Activated naive CD8-positive, alpha-beta T cell treated with anti-CD3 and anti-CD28 coated beads, Interleukin-2, amount 50 U/mL, for 24 hours (primary cell): ENCODE results near the gene RTP5.

Experiments
- ATAC-seq: fragments of 150-1000 bp; cut with Tn5 transposase; one replicate; pipeline ENCODE4 v1.10.0; 2021
- DNase-seq: peaks from one replicate; pipeline ENCODE4 v3.0.0; 2021
- H3K27ac Mint-ChIP-seq: one replicate; pipeline ENCODE4 v1.8.0; 2021; ENCODE audit warnings: mild to moderate bottlenecking, mixed read lengths
- H3K27me3 Mint-ChIP-seq: one replicate; pipeline ENCODE4 v1.8.0; 2021; ENCODE audit warnings: mixed read lengths
- H3K36me3 Mint-ChIP-seq: one replicate; pipeline ENCODE4 v1.8.0; 2021; ENCODE audit warnings: low read depth, mixed read lengths
- H3K4me1 Mint-ChIP-seq: one replicate; pipeline ENCODE4 v1.8.0; 2021; ENCODE audit warnings: mixed read lengths
- H3K4me3 Mint-ChIP-seq: one replicate; pipeline ENCODE4 v1.8.0; 2021; ENCODE audit warnings: mild to moderate bottlenecking, moderate library complexity, mixed read lengths
- H3K9me3 Mint-ChIP-seq: one replicate; pipeline ENCODE4 v1.8.0; 2021; ENCODE audit warnings: mixed read lengths

The RTP5 gene

DNA sequence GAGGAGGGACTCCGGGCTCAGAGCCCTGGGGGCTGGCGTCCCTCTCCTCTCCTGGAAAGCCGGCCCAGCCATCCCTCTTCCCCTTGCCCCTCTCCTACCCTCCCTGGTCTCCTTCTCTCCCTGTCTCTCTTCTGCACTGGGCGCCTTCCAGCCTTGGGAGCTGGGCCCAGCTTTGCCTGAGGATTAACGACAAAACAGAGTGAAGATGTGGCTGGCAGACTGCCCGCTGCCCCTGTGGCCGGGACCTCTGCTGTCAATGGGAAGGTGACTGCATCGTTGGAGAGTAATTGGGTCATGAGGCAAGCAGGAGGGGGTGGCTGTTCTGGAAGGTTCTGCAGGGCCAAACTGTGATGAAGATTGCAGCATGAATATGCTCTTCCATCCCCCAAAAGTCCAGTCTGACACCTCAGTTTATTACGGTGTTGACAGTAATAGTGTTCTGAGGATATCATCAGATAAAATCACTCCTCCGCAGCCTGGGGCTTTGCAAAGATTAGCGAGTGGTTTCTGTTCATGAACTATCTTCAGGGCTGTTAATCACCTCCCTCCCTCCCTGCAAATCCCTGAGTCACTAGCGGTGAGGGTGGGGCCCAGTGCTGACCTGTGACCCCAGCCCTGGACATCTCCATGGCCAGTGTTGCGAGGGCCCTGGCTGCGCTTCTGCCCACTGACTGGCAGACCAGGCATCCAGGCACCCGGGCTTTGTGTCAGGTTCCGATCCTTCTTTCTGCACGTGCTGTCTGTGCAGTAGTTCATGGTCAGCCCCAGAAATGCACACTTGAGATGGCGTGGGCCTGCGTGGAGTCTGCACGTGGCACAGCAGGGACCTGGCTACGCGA lies 23.0 kb downstream of the RTP5 start:
- Mint-ChIP-seq H3K36me3 (peaks cover 18% of the 10 kb centered on the region), H3K4me1 (peaks cover 11% of the 10 kb centered on the region), H3K27me3 (peaks cover 2% of the 10 kb centered on the region), H3K27ac (no peak overlapping the region), H3K9me3 (peaks cover 4% of the 10 kb centered on the region), H3K4me3 (no peak overlapping the region)
- no peak for DNase-seq
- no peak for ATAC-seq

DNA sequence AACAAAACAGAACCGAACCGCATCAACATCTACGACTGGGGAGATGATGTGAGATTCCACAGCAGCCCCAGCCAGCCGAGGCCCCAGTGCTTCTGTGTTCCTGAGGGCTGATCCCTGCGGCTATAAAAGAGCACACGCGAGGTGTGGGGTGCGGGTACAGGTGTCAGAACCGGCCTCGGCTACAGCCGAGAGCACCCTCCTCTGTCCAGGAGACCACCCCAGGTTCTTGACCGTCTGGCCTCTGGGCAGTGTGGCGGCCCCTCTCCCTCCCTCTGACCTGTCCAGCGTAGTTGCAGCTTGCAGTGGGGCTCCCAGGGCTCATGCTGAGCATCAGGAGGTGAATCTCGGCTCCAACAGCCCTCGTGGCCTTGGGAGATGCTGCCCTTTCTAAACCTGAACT lies 23.7 kb downstream of the RTP5 start:
- no peak overlapping the region for H3K27ac Mint-ChIP-seq

DNA sequence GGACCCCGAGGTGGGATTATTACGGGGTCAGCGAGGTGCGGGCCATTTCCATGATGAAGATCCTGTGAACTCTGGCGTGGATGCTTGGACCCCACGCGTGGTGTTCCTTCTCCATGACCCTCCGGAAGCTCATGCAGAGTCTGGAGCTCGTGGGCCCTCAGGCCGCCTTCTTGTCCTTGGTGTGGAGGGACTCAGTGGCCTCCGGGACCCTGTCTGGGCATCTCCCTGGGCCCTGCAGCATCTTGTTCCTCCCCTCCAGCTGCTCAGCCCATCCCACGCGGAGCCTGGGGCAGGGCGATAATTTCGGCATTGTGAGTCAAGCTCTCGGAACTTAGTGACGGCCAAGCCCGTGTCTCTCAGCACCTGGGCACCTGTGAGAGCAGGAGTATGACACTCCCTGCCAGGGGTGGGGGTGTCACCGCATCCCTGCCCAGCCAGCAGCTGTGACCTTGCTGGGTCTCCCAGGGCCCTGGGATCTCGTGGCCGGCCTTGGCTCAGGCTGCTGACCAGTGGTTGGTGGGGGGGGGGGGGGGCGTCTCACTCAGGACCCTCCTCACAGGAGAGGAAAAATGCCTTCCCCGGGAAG lies 24.6 kb downstream of the RTP5 start:
- Mint-ChIP-seq H3K27me3 (peaks cover 2% of the 10 kb centered on the region), H3K9me3 (peaks cover 4% of the 10 kb centered on the region), H3K36me3 (peaks cover 10% of the 10 kb centered on the region), H3K27ac (no peak overlapping the region), H3K4me1 (peaks cover 6% of the 10 kb centered on the region), H3K4me3 (no peak overlapping the region)
- ATAC-seq (no peak), DNase-seq (no peak)

More for the DNA sequence above, 23.7 kb downstream of the RTP5 start:
- peaks cover 2% of the 10 kb centered on the region for H3K27me3 Mint-ChIP-seq
- ATAC-seq (no peak), DNase-seq (no peak)
- H3K4me1 Mint-ChIP-seq, result peaks cover 6% of the 10 kb centered on the region
- H3K9me3 Mint-ChIP-seq, result peaks cover 4% of the 10 kb centered on the region
- no peak overlapping the region for H3K4me3 Mint-ChIP-seq
- peaks cover 15% of the 10 kb centered on the region for H3K36me3 Mint-ChIP-seq

GRCh38 chr2:241894681-241895426 lies 25.3 kb downstream of the RTP5 start:
- no peak for ATAC-seq
- peaks cover 4% of the 10 kb centered on the region for H3K9me3 Mint-ChIP-seq
- peaks cover 9% of the 10 kb centered on the region for H3K36me3 Mint-ChIP-seq
- no peak overlapping the region for H3K27ac Mint-ChIP-seq
- peaks cover 2% of the 10 kb centered on the region for H3K27me3 Mint-ChIP-seq
- H3K4me1 Mint-ChIP-seq, result peaks cover 6% of the 10 kb centered on the region
- no peak overlapping the region for H3K4me3 Mint-ChIP-seq
- DNase-seq, result no peak

GRCh38 chr2:241895427-241895711 lies 25.8 kb downstream of the RTP5 start:
- DNase-seq (no peak), ATAC-seq (no peak)
- Mint-ChIP-seq H3K9me3 (peaks cover 4% of the 10 kb centered on the region), H3K27me3 (peaks cover 2% of the 10 kb centered on the region), H3K4me1 (peaks cover 6% of the 10 kb centered on the region), H3K27ac (peak overlapping the region; percentile 81), H3K36me3 (peaks cover 9% of the 10 kb centered on the region), H3K4me3 (no peak overlapping the region)

GRCh38 chr2:241895712-241896641 lies 26.4 kb downstream of the RTP5 start:
- DNase-seq (no peak), ATAC-seq (peak; percentile 56)
- peaks cover 2% of the 10 kb centered on the region for H3K27me3 Mint-ChIP-seq
- H3K4me3 Mint-ChIP-seq, result peak overlapping the region; percentile 69
- H3K9me3 Mint-ChIP-seq, result peaks cover 4% of the 10 kb centered on the region
- peaks cover 9% of the 10 kb centered on the region for H3K36me3 Mint-ChIP-seq
- peaks cover 6% of the 10 kb centered on the region for H3K4me1 Mint-ChIP-seq
- peak overlapping the region; percentile 98 for H3K27ac Mint-ChIP-seq

DNA sequence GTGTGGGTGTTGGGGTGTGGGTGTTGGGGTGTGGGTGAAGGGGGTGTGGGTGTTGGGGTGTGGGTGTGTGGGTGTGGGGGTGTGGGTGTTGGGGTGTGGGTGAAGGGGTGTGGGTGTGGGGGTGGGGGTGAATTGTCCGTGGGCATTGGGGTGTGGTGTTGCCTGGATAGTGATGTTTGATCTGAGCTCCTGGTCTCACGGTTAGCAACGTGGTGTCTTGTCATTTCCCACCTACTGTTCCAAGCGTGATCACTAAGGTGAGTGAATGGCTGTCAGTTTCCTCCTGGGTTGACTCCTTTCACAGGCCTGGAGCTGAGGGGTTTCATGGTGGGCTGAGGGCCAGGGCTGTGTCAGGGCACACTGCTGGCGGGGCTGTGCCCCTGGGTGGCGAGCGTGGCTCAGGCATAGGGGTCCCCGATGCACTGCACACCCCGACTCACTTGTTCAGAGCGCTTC lies 27.2 kb downstream of the RTP5 start:
- DNase-seq, result no peak
- H3K4me3 Mint-ChIP-seq, result peak overlapping the region; percentile 42
- ATAC-seq, result peak; percentile 13

GRCh38 chr2:241897231-241897916 lies 27.8 kb downstream of the RTP5 start:
- H3K4me1 Mint-ChIP-seq, result peaks cover 6% of the 10 kb centered on the region
- no peak for DNase-seq
- H3K27ac Mint-ChIP-seq, result peak overlapping the region; percentile 74
- peaks cover 4% of the 10 kb centered on the region for H3K9me3 Mint-ChIP-seq
- H3K27me3 Mint-ChIP-seq, result peaks cover 2% of the 10 kb centered on the region
- peak overlapping the region; percentile 42 for H3K4me3 Mint-ChIP-seq
- ATAC-seq, result no peak
- peaks cover 9% of the 10 kb centered on the region for H3K36me3 Mint-ChIP-seq

More for the DNA sequence above, 27.2 kb downstream of the RTP5 start:
- H3K27ac Mint-ChIP-seq, result peak overlapping the region; percentile 74
- peaks cover 6% of the 10 kb centered on the region for H3K4me1 Mint-ChIP-seq
- H3K9me3 Mint-ChIP-seq, result peaks cover 4% of the 10 kb centered on the region
- peaks cover 9% of the 10 kb centered on the region for H3K36me3 Mint-ChIP-seq
- H3K27me3 Mint-ChIP-seq, result peaks cover 2% of the 10 kb centered on the region

DNA sequence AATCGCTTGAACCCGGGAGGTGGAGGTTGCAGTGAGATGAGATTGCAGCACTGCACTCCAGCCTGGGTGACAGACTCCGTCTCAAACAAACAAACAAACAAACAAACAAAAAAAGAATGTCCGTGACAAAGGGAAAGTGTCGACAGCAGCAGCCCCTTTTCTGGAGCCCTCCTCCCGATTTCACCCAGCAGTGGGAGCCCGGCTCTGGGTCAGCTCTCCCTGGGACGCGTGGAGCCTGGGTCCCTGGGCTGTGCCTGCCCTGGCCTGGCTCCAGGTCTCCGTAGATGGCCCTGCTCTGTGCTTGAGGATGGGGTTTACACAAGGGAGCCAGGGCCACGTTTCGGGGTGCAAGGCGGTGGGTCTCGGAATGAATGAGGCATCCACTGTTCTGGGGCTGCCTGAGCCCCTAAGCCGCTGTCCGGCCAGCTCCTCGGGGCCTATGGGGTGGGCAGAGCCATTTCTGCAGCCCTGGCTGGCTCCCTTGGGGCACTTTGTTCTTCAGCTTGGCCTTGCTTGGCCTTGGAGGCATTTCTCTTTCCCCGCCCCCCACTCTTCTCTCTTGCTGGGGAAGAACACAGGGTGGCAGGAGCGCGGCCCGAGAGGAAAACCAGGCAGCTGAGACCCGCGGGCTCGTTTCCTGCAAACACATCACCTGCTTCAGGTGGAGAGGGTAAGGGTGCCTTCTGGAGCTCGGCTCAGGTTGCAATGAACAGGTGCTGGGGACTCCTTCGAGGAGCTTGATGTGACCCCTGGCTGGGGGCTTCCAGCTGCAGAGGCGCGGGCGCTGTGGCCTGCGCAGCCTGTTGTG lies 29.1 kb downstream of the RTP5 start:
- Mint-ChIP-seq H3K27ac (no peak overlapping the region), H3K4me3 (no peak overlapping the region), H3K27me3 (peaks cover 2% of the 10 kb centered on the region), H3K4me1 (peaks cover 6% of the 10 kb centered on the region), H3K9me3 (peaks cover 4% of the 10 kb centered on the region), H3K36me3 (peaks cover 9% of the 10 kb centered on the region)
- no peak for ATAC-seq
- no peak for DNase-seq

DNA sequence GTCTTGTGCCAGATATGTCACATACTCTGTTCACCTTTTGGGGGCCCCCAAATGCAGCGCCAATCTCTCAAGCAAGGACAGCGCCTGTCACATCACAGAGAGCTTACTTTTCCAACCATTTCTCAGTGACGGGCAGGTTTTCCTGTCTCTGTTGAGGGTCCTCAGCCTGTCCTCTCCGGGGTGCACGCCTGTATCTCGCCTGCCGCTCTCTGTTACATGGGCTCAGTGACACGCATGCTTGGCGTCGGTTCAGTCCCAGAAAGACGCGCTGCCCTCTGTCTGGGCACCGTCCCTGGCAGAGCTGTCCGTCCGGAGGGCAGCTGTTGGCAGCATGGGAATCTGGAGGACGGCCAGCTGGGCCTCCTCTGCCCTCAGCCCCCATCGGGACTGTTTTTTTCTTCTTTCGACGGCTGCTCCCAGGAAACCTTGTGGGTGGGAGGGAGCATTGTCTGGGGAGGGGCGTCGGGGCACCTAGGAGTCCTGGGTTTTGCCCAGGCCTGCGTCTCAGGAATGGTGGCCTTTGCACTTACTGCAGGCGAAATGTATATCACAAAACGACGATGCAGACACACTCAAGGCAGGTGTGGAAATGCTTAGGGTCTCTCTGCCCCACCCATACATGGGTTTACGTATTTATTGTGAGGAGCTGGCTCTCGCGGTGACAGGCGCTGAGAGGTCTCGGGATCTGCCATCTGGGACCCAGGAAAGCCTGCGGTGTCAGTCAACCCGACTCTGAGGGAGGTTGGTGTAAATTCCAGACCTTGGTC lies 30.9 kb downstream of the RTP5 start:
- H3K9me3 Mint-ChIP-seq, result peaks cover 4% of the 10 kb centered on the region
- H3K4me1 Mint-ChIP-seq, result peaks cover 5% of the 10 kb centered on the region
- H3K27ac Mint-ChIP-seq, result no peak overlapping the region
- H3K36me3 Mint-ChIP-seq, result peaks cover 9% of the 10 kb centered on the region
- H3K27me3 Mint-ChIP-seq, result peaks cover 2% of the 10 kb centered on the region
- no peak for DNase-seq
- ATAC-seq, result no peak
- H3K4me3 Mint-ChIP-seq, result no peak overlapping the region

- ATAC-seq (no peak), DNase-seq (no peak)
- H3K27me3 Mint-ChIP-seq, result peaks cover 2% of the 10 kb centered on the region
- H3K9me3 Mint-ChIP-seq, result peaks cover 4% of the 10 kb centered on the region
- no peak overlapping the region for H3K4me3 Mint-ChIP-seq
- H3K27ac Mint-ChIP-seq, result no peak overlapping the region
- peaks cover 7% of the 10 kb centered on the region for H3K36me3 Mint-ChIP-seq
- H3K4me1 Mint-ChIP-seq, result peaks cover 3% of the 10 kb centered on the region
These were observed 31.5 kb downstream of the RTP5 start for GRCh38 chr2:241901018-241901380.

- no peaks in the 10 kb centered on the region for H3K27me3 Mint-ChIP-seq
- no peak for DNase-seq
These were observed 32.2 kb downstream of the RTP5 start for GRCh38 chr2:241901500-241902351.

More at GRCh38 chr2:241901500-241902351, 32.2 kb downstream of the RTP5 start:
- H3K9me3 Mint-ChIP-seq, result no peaks in the 10 kb centered on the region
- H3K4me1 Mint-ChIP-seq, result no peaks in the 10 kb centered on the region
- H3K4me3 Mint-ChIP-seq, result no peak overlapping the region
- H3K27ac Mint-ChIP-seq, result no peak overlapping the region
- no peak for ATAC-seq
- H3K36me3 Mint-ChIP-seq, result peaks cover 4% of the 10 kb centered on the region
